HepG2 (cell line): ENCODE results near the gene UBQLN4. TPM values are rescaled to one million over a fixed set of nuclear protein-coding genes. Genes with fewer than 3 reads are reported as not detected.

Source experiments
- ARID5B ChIP-seq: IDR thresholded peaks from 2 replicates; pipeline ENCODE4 v1.4.0; 2020; ENCODE audit warnings: mild to moderate bottlenecking, missing genetic modification reagents
- CTCF ChIP-seq: sonication (generic); formaldehyde crosslinking; IDR thresholded peaks from 2 replicates; pipeline ENCODE4 v1.5.0; 2020; ENCODE audit warnings: mild to moderate bottlenecking, missing genetic modification reagents, moderate library complexity
- DRAP1 ChIP-seq: IDR thresholded peaks from 2 replicates; pipeline ENCODE4 v1.6.1; 2016; ENCODE audit warnings: missing genetic modification reagents, missing compliant biosample characterization
- ETS1 ChIP-seq: sonication (generic); formaldehyde crosslinking; IDR thresholded peaks from 2 replicates; pipeline ENCODE4 v1.4.0; 2020; ENCODE audit warnings: missing genetic modification reagents
- IRF2 ChIP-seq: IDR thresholded peaks from 2 replicates; pipeline ENCODE4 v1.6.1; 2018; ENCODE audit warnings: missing genetic modification reagents, missing compliant biosample characterization
- KDM1A ChIP-seq: IDR thresholded peaks from 2 replicates; pipeline ENCODE4 v1.6.1; 2016; ENCODE audit warnings: missing compliant biosample characterization
- MYC ChIP-seq: sonication (generic); formaldehyde crosslinking; IDR thresholded peaks from 2 replicates; pipeline ENCODE4 v1.9.0; 2021; ENCODE audit warnings: missing genetic modification reagents, borderline replicate concordance
- ZNF18 ChIP-seq: sonication (generic); formaldehyde crosslinking; IDR thresholded peaks from 2 replicates; pipeline ENCODE4 v1.8.0; 2022; ENCODE audit warnings: mild to moderate bottlenecking, missing genetic modification reagents; ENCODE audit not compliant: insufficient replicate concordance
- ZNF263 ChIP-seq: sonication (generic); formaldehyde crosslinking; IDR thresholded peaks from 2 replicates; pipeline ENCODE4 v1.4.0; 2020; ENCODE audit warnings: missing genetic modification reagents
- ZNF563 ChIP-seq: sonication (generic); formaldehyde crosslinking; IDR thresholded peaks from 2 replicates; pipeline ENCODE4 v1.8.0; 2022; ENCODE audit warnings: mild to moderate bottlenecking, moderate library complexity, missing genetic modification reagents
- polyA plus RNA-seq, 8 experiments: library from polyadenylated mRNA; depleted of rRNA in 3 of 8; stranded (reverse) in 7 of 8; unstranded in 1 of 8; fragments of >200 nt; fragmentation: Illumina TruSeq in 4 of 8; extraction: Trizol in 4 of 8; gene quantifications; 2 replicates each; pipeline versions ENCODE4 v1.2.1 to v1.2.3, GENCODE V29; 2011 to 2016; ENCODE audit warnings: low read depth in 4 of 8, missing spikeins in 1 of 8, mixed read lengths in 1 of 8; ENCODE audit not compliant: insufficient read depth in 1 of 8
- total RNA-seq, 5 experiments: library from RNA; depleted of rRNA; stranded (reverse); fragments of >200 nt; fragmentation: Illumina TruSeq; extraction: Trizol; gene quantifications; 2 replicates each; pipeline ENCODE4 v1.2.3, GENCODE V29; 2016; ENCODE audit warnings: low read depth in 1 of 5
- TF ChIP-seq, protein P1 (sequence below): sonication (generic); formaldehyde crosslinking; IDR thresholded peaks from 2 replicates; pipeline ENCODE4 v1.8.0; 2023; ENCODE audit warnings: mild to moderate bottlenecking, missing genetic modification reagents
- TF ChIP-seq, protein P2 (sequence below): sonication (generic); formaldehyde crosslinking; IDR thresholded peaks from 2 replicates; pipeline ENCODE4 v1.4.0; 2020; ENCODE audit warnings: missing genetic modification reagents, borderline replicate concordance
- TF ChIP-seq, protein P3 (sequence below): sonication (generic); formaldehyde crosslinking; IDR thresholded peaks from 2 replicates; pipeline ENCODE4 v1.8.1; 2023; ENCODE audit warnings: mild to moderate bottlenecking, moderate library complexity, missing genetic modification reagents

The UBQLN4 gene
- total and polyA plus RNA-seq, 2 of the 13 experiments (the other 11 are each of a cell fraction or from before 2014, with no cell fraction given): 31.5 to 39.8 TPM

GRCh38 chr1:156025876-156026275 is 27.7 kb downstream of the UBQLN4 start (continued):
- TF ChIP-seq, protein P1, sequence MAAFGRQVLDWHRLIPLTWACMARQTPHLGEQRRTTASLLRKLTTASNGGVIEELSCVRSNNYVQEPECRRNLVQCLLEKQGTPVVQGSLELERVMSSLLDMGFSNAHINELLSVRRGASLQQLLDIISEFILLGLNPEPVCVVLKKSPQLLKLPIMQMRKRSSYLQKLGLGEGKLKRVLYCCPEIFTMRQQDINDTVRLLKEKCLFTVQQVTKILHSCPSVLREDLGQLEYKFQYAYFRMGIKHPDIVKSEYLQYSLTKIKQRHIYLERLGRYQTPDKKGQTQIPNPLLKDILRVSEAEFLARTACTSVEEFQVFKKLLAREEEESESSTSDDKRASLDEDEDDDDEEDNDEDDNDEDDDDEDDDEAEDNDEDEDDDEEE: 0 out of 2 replicates have a peak, but pooled peaks have one; percentile 36
- TF ChIP-seq ZNF563 (no peak), KDM1A (CRISPR knock-in tag) (no peak), ZNF18 (CRISPR knock-in tag) (no peak), ARID5B (0 out of 2 replicates have a peak, but pooled peaks have one; percentile 9), IRF2 (CRISPR knock-in tag) (0 out of 2 replicates have a peak, but pooled peaks have one; percentile 38), ZNF263 (no peak), ETS1 (CRISPR knock-in tag) (no peak), DRAP1 (no peak), CTCF (CRISPR knock-in tag) (peak; percentile 84), MYC (peak; percentile 47; the same call in 1 of the 2 replicates)
- TF ChIP-seq, protein P2, sequence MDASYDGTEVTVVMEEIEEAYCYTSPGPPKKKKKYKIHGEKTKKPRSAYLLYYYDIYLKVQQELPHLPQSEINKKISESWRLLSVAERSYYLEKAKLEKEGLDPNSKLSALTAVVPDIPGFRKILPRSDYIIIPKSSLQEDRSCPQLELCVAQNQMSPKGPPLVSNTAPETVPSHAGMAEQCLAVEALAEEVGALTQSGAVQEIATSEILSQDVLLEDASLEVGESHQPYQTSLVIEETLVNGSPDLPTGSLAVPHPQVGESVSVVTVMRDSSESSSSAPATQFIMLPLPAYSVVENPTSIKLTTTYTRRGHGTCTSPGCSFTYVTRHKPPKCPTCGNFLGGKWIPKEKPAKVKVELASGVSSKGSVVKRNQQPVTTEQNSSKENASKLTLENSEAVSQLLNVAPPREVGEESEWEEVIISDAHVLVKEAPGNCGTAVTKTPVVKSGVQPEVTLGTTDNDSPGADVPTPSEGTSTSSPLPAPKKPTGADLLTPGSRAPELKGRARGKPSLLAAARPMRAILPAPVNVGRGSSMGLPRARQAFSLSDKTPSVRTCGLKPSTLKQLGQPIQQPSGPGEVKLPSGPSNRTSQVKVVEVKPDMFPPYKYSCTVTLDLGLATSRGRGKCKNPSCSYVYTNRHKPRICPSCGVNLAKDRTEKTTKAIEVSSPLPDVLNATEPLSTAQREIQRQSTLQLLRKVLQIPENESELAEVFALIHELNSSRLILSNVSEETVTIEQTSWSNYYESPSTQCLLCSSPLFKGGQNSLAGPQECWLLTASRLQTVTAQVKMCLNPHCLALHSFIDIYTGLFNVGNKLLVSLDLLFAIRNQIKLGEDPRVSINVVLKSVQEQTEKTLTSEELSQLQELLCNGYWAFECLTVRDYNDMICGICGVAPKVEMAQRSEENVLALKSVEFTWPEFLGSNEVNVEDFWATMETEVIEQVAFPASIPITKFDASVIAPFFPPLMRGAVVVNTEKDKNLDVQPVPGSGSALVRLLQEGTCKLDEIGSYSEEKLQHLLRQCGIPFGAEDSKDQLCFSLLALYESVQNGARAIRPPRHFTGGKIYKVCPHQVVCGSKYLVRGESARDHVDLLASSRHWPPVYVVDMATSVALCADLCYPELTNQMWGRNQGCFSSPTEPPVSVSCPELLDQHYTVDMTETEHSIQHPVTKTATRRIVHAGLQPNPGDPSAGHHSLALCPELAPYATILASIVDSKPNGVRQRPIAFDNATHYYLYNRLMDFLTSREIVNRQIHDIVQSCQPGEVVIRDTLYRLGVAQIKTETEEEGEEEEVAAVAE: no peak
- TF ChIP-seq, protein P3, sequence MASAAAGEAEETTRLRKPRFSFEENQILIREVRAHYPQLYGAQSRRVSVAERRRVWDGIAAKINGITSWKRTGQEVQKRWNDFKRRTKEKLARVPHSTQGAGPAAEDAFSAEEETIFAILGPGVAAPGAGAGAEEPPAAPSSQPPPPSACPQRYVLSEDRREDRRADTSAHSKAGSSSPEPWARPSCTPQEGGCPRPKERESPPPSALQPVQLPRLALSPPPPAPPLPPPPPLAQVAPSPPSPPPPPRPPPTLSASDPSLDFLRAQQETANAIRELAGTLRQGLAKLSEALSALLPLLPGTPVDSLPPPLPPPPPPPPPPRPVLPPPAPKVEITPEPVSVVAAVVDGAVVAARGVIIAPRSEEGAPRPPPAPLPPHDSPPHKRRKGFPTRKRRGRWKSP: no peak
